Gastrocnemius medialis (tissue), 4 donors: Measurements from ENCODE around the gene ACOXL. TPM values are rescaled to one million over a fixed set of nuclear protein-coding genes. Genes with fewer than 3 reads are reported as not detected.

Experiments
- ATAC-seq, 2 donors: fragments of 150-250 bp; one replicate each; pipeline ENCODE4 v1.9.1; 2016
- DNase-seq, 2 donors: peaks; one replicate each; pipeline ENCODE4 v3.0.0-alpha.2; 2019
- H3K27ac ChIP-seq, 4 donors: fragments of 200-600 bp; sonication (generic); 1 replicate in 1 of 4; 2 replicates in 3 of 4; pipeline ENCODE4 v1.5.1; 2016 to 2018; ENCODE audit warnings: mild to moderate bottlenecking in 2 of 4, moderate library complexity in 1 of 4
- H3K27me3 ChIP-seq, 3 donors: fragments of 200-600 bp; sonication (generic) in 2 of 3; 1 replicate in 1 of 3; 2 replicates in 2 of 3; pipeline versions ENCODE4 v1.5.1 to v1.6.0; 2016 to 2019; ENCODE audit warnings: mild to moderate bottlenecking in 1 of 3, moderate library complexity in 1 of 3
- H3K36me3 ChIP-seq, 2 donors: fragments of 200-600 bp; sonication (generic) in 1 of 2; one replicate each; pipeline ENCODE4 v1.5.1; 2017 to 2018
- H3K4me1 ChIP-seq, 2 donors: fragments of 200-600 bp; sonication (generic) in 1 of 2; one replicate each; pipeline ENCODE4 v1.5.1; 2016 to 2017; ENCODE audit warnings: mild to moderate bottlenecking in 2 of 2
- H3K4me3 ChIP-seq, 4 donors: fragments of 200-600 bp; sonication (generic) in 3 of 4; 1 replicate in 1 of 4; 2 replicates in 3 of 4; pipeline ENCODE4 v1.5.1; 2016 to 2019; ENCODE audit warnings: mild to moderate bottlenecking in 2 of 4
- H3K9me3 ChIP-seq, 3 donors: fragments of 200-600 bp; sonication (generic) in 2 of 3; 1 replicate in 1 of 3; 2 replicates in 2 of 3; pipeline ENCODE4 v1.5.1; 2016 to 2019
- POLR2A ChIP-seq, 2 donors: fragments of 450-650 bp; IDR thresholded peaks; one replicate each; pipeline ENCODE4 v1.6.1; 2017; ENCODE audit warnings: antibody characterized with exemption in 2 of 2, mild to moderate bottlenecking in 2 of 2, moderate library complexity in 2 of 2
- in situ Hi-C, 4 donors: fragments of 200-750 bp; cut with MboI; loops; one replicate each; pipeline versions ENCODE4 v1.15.0 to v1.8.0; 2017; ENCODE audit warnings: low sequenced_read_pairs in 4 of 4
- intact Hi-C: fragments of 100-400 bp; cut with DNase I; formaldehyde crosslinking; loops from one replicate; pipeline ENCODE4 v1.15.1; 2023; ENCODE audit warnings: low total_unique reads
- total RNA-seq, 4 donors: library from RNA; depleted of rRNA; stranded (reverse); fragments of >200 nt; gene quantifications; one replicate each; pipeline versions ENCODE4 v1.1.0 to v1.2.3, GENCODE V29; 2016
- TF ChIP-seq, protein P1 (sequence below), 5 experiments: fragments of 450-650 bp in 3 of 5; fragments of 200-600 bp in 2 of 5; sonication (generic) in 2 of 5; IDR thresholded peaks in 4 of 5; conservative IDR thresholded peaks in 1 of 5; 1 replicate in 4 of 5; 2 replicates in 1 of 5; pipeline ENCODE4 v1.5.1; 2016 to 2019; ENCODE audit warnings: antibody characterized with exemption in 5 of 5, mild to moderate bottlenecking in 3 of 5, moderate library complexity in 3 of 5

Gene ACOXL
- total RNA-seq, 4 donors from 2014 or later: not detected

GRCh38 chr2:110904116-110904778 lies 171.9 kb downstream of the ACOXL start:
- in situ Hi-C loops: no loop called here
- Histone ChIP-seq H3K4me1 (no peaks in the 10 kb centered on the region), H3K27me3 (no peaks in the 10 kb centered on the region), H3K4me3 (no peak overlapping the region), H3K27ac (no peak overlapping the region), H3K9me3 (no peaks in the 10 kb centered on the region), H3K36me3 (no peaks in the 10 kb centered on the region)
- no peak for DNase-seq
- intact Hi-C loops: no loop called here
- no peak for ATAC-seq
- TF ChIP-seq, protein P1, sequence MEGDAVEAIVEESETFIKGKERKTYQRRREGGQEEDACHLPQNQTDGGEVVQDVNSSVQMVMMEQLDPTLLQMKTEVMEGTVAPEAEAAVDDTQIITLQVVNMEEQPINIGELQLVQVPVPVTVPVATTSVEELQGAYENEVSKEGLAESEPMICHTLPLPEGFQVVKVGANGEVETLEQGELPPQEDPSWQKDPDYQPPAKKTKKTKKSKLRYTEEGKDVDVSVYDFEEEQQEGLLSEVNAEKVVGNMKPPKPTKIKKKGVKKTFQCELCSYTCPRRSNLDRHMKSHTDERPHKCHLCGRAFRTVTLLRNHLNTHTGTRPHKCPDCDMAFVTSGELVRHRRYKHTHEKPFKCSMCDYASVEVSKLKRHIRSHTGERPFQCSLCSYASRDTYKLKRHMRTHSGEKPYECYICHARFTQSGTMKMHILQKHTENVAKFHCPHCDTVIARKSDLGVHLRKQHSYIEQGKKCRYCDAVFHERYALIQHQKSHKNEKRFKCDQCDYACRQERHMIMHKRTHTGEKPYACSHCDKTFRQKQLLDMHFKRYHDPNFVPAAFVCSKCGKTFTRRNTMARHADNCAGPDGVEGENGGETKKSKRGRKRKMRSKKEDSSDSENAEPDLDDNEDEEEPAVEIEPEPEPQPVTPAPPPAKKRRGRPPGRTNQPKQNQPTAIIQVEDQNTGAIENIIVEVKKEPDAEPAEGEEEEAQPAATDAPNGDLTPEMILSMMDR (IDR thresholded peaks at IDR 0.05 in 4 of 5, conservative IDR thresholded peaks at IDR 0.05 in 1 of 5): no peak
- no peak for TF ChIP-seq POLR2A (IDR thresholded peaks at IDR 0.05)

DNA sequence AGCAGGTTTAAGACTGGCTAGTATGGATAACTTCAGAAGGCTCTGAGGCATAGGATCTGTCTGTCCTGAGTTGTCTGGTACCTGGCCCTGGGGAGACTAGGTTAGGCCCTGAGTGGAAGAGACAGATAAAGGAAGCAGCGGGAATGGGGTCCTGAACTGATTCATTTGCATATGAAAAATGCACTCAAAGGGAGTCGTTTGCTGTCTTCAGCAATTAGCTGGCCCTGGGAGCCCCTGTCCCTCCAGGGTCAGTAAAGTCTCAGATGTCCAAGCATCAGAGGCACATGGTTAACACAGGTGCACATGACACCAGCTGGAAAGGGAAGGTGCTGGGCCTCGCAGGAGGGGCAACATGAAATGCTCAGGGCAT lies 172.4 kb downstream of the ACOXL start:
- H3K4me3 ChIP-seq: no peak overlapping the region
- TF ChIP-seq POLR2A (IDR thresholded peaks at IDR 0.05): no peak
- TF ChIP-seq, protein P1 (IDR thresholded peaks at IDR 0.05 in 4 of 5, conservative IDR thresholded peaks at IDR 0.05 in 1 of 5): no peak
- H3K27me3 ChIP-seq: no peaks in the 10 kb centered on the region
- ATAC-seq: no peak
- intact Hi-C loops (no loop called here), in situ Hi-C loops (no loop called here)
- H3K9me3 ChIP-seq: no peaks in the 10 kb centered on the region
- no peaks in the 10 kb centered on the region for H3K36me3 ChIP-seq
- no peak for DNase-seq
- H3K27ac ChIP-seq: no peak overlapping the region
- H3K4me1 ChIP-seq: no peaks in the 10 kb centered on the region

GRCh38 chr2:110905217-110905616 lies 172.8 kb downstream of the ACOXL start:
- H3K4me1 ChIP-seq: no peaks in the 10 kb centered on the region
- intact Hi-C loops (no loop called here), in situ Hi-C loops (no loop called here)
- no peak overlapping the region for H3K27ac ChIP-seq
- no peak overlapping the region for H3K4me3 ChIP-seq
- no peaks in the 10 kb centered on the region for H3K27me3 ChIP-seq
- TF ChIP-seq, protein P1 (IDR thresholded peaks at IDR 0.05 in 4 of 5, conservative IDR thresholded peaks at IDR 0.05 in 1 of 5): no peak
- no peak for TF ChIP-seq POLR2A (IDR thresholded peaks at IDR 0.05)
- no peaks in the 10 kb centered on the region for H3K36me3 ChIP-seq
- no peaks in the 10 kb centered on the region for H3K9me3 ChIP-seq
- DNase-seq (no peak), ATAC-seq (no peak)

GRCh38 chr2:110906613-110907298 lies 174.4 kb downstream of the ACOXL start:
- TF ChIP-seq, protein P1 (IDR thresholded peaks at IDR 0.05 in 4 of 5, conservative IDR thresholded peaks at IDR 0.05 in 1 of 5): no peak
- no peak for TF ChIP-seq POLR2A (IDR thresholded peaks at IDR 0.05)
- no peak for DNase-seq
- no peaks in the 10 kb centered on the region for H3K36me3 ChIP-seq
- no peaks in the 10 kb centered on the region for H3K27me3 ChIP-seq
- in situ Hi-C loops: no loop called here
- intact Hi-C loops: no loop called here
- H3K27ac ChIP-seq: no peak overlapping the region
- ATAC-seq: no peak
- no peak overlapping the region for H3K4me3 ChIP-seq
- H3K9me3 ChIP-seq: no peaks in the 10 kb centered on the region
- H3K4me1 ChIP-seq: no peaks in the 10 kb centered on the region
